ENCODE results near the gene ADGRL1.

Gene ADGRL1

DNA sequence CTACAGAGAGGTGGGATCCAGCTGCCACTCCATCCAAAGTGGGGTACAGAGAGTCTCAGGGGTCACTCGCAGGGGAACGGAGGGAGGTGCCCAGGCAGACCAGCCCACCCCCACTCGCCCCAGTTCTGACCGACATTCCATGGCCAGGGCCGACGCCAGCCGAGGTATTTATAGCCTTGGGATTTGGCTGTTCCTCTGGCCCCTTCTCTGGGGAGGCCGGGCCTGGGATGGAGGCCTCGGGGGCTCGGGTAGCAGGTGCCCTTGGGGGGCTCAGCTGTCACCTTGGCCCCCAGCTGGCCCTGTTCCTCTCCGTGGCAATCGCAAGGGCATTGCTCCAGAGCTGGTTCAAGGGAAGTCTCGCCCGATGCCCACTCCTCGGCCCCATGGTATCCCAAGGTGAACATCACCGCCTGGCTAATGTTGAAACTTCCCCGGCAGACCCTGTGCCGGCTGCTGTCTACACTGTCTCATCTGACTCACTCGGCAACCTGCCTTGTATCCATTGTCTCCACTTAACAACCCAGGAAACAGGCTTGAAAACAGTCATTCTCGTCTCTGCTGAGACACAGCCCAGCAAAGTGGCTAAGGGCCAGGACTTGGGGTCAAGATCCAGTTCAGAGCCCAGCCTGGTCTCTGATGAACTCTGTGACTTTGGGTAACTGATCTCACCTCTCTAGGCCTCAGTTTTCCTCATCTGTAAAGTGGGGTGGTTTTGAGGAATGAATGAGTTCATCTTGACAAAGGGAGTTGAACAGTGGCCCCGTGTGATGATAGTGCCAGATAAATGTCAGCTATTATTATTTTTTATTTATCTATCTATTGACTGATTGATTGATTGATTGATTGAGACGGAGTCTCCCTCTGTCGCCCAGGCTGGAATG, 98.1 kb downstream of the ADGRL1 start:
- no peak for DNase-seq

DNA sequence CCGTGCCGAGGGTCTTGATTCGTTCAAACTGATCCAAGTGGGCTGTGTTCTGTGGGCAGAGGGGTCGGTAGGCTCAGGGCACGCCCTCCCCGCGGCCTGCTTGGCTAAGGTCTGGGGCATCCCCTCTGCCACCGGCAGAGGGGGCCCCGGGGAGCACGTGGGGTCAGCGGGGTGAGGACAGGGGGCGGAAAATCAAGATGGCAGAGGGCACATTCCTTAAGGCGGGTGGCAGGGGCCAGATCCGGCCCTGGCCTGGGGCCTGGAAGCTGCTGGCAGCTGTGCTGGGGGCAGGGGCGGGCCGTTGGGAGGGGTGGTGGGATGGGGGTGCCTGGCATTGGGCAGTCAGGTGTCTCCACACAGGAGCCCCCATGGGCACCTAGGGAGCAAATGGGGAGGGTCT, 99.1 kb downstream of the ADGRL1 start:
- DNase-seq: no peak

DNA sequence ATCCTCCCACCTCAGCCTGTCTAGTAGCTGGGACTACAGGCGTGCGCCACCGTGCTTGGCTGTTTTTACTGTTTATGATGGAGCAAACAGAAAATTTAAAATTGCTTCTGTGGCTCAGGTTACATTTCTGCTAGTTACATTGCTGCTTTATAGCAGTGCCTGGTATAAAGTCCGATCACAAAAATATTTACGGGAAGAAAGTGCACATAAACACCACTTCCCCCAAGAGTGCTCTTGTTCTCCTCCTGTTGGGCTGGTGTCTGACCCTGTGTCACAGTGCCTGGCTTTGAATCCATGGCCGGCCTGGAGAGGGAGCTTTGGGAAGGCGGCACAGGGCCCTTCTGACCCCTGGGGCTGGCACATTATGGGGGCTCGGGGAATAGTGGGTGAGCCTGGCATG, 100.3 kb downstream of the ADGRL1 start:
- DNase-seq: no peak

GRCh38 chr19:14103310-14103709, 102.7 kb downstream of the ADGRL1 start:
- DNase-seq: no peak

DNA sequence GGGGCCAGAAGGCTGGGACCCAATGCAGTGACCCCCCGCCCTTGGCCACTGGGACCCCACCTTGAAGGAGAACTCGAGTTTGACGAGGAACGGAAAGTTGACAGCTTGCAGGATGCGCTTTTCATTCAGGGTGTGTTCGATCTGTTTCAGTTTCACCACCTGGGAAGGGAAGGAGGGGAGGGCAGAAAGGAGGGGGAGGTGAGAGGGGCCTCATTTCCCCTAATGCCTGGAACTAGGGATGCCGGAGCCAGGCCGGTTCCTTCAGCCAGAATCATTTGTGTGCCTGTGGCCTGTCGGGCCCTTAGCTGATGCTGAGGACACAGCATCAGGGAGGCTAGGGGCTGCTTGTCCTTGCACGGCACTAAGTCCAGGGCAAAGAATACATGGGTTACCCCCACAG, 103.2 kb downstream of the ADGRL1 start:
- no peak for DNase-seq

GRCh38 chr19:14102102-14102696, 103.8 kb downstream of the ADGRL1 start:
- no peak for DNase-seq

GRCh38 chr19:14101003-14101545, 104.9 kb downstream of the ADGRL1 start:
- DNase-seq: no peak

Data from NCI-H146 (cell line).